GM13977 (cell line): ENCODE results near the gene ABHD10.

ENCODE experiments used
- DNase-seq: peaks from one replicate; pipeline ENCODE4 v3.0.0; 2012; ENCODE audit warnings: low spot score
- CTCF ChIP-seq: IDR thresholded peaks from 2 replicates; pipeline ENCODE4 v1.5.1; 2012; ENCODE audit warnings: mild to moderate bottlenecking, control low read depth; ENCODE audit not compliant: insufficient read depth; ENCODE audit errors: extremely low read depth, missing control alignments
- in situ Hi-C: fragments of 300-500 bp; cut with MboI; formaldehyde crosslinking; loops from one replicate; pipeline ENCODE4 v1.12.0; 2022; ENCODE audit warnings: low sequenced_read_pairs, low pct_unique_long_range_greater_than_20kb, mixed read lengths, inconsistent platforms; ENCODE audit not compliant: unreplicated experiment

The ABHD10 gene

GRCh38 chr3:111978583-111979433 lies at the start of gene ABHD10:
Gene ABHD10 (plus strand): TSS chr3:111979026. CDS start chr3:111979062, 36 bp downstream.
- in situ Hi-C loops: loop anchor here (10.0 kb wide), 1 partner anchor 254 kb away; no protein-coding TSS in a partner anchor
- TF ChIP-seq CTCF: no peak
- peak; percentile 86 for DNase-seq

- no peak for TF ChIP-seq CTCF
- no peak for DNase-seq
- in situ Hi-C loops: no loop called here
Measured at GRCh38 chr3:111929484-111929883, 49.3 kb upstream of the ABHD10 start.

- DNase-seq: no peak
- in situ Hi-C loops: no loop called here
Measured at GRCh38 chr3:111932946-111933345, 45.9 kb upstream of the ABHD10 start.

GRCh38 chr3:111936191-111936841 lies 42.5 kb upstream of the ABHD10 start:
- no peak for DNase-seq
- TF ChIP-seq CTCF: no peak
- in situ Hi-C loops: no loop called here

More at GRCh38 chr3:111932946-111933345, 45.9 kb upstream of the ABHD10 start:
- no peak for TF ChIP-seq CTCF

GRCh38 chr3:111936967-111937366 lies 41.9 kb upstream of the ABHD10 start:
- no peak for TF ChIP-seq CTCF
- in situ Hi-C loops: no loop called here
- DNase-seq: no peak

GRCh38 chr3:111937871-111938270 lies 41.0 kb upstream of the ABHD10 start:
- TF ChIP-seq CTCF: no peak
- in situ Hi-C loops: no loop called here
- no peak for DNase-seq
